HepG2 (cell line): ENCODE data around the gene F12. TPM values are rescaled to one million over a fixed set of nuclear protein-coding genes. Genes with fewer than 3 reads are reported as not detected.

ENCODE experiments used
- ARHGAP35 ChIP-seq: sonication (generic); formaldehyde crosslinking; IDR thresholded peaks from 2 replicates; pipeline ENCODE4 v1.9.0; 2022; ENCODE audit warnings: mild to moderate bottlenecking, inconsistent platforms, moderate library complexity, missing genetic modification reagents, borderline replicate concordance
- ARNT ChIP-seq: fragments of 450-650 bp; IDR thresholded peaks from 2 replicates; pipeline ENCODE4 v1.6.1; 2017
- ASH2L ChIP-seq: fragments of 300-600, 200-600 bp; sonication (generic); IDR thresholded peaks from 2 replicates; pipeline ENCODE4 v1.7.0; 2017; ENCODE audit warnings: low read depth, mild to moderate bottlenecking, moderate library complexity, mixed read lengths, low read length; ENCODE audit not compliant: insufficient read length
- GABPB1 ChIP-seq: IDR thresholded peaks from 2 replicates; pipeline ENCODE4 v1.6.1; 2016; ENCODE audit warnings: mild to moderate bottlenecking, missing genetic modification reagents, moderate library complexity, missing compliant biosample characterization
- KLF15 ChIP-seq: sonication (generic); formaldehyde crosslinking; IDR thresholded peaks from 2 replicates; pipeline ENCODE4 v1.8.1; 2023; ENCODE audit warnings: borderline replicate concordance, mild to moderate bottlenecking, inconsistent platforms, missing genetic modification reagents, mixed read lengths
- MAZ ChIP-seq, 2 experiments: sonication (generic) in 1 of 2; formaldehyde crosslinking in 1 of 2; IDR thresholded peaks; 2 replicates each; pipeline versions ENCODE4 v1.5.0 to v1.6.1; 2012 to 2020; ENCODE audit warnings: low read depth in 2 of 2, mild to moderate bottlenecking in 2 of 2, borderline replicate concordance in 1 of 2, improper control_type of control experiment in 1 of 2, low read length in 1 of 2, missing genetic modification reagents in 1 of 2, moderate library complexity in 1 of 2
- NFATC3 ChIP-seq: sonication (generic); formaldehyde crosslinking; IDR thresholded peaks from 2 replicates; pipeline ENCODE4 v1.5.1; 2020; ENCODE audit warnings: mild to moderate bottlenecking, missing genetic modification reagents
- SCMH1 ChIP-seq: sonication (generic); formaldehyde crosslinking; IDR thresholded peaks from 2 replicates; pipeline ENCODE4 v1.9.0; 2021; ENCODE audit warnings: missing genetic modification reagents, mild to moderate bottlenecking, borderline replicate concordance
- SNAI1 ChIP-seq: sonication (generic); formaldehyde crosslinking; IDR thresholded peaks from 2 replicates; pipeline ENCODE4 v1.5.0; 2020; ENCODE audit warnings: mild to moderate bottlenecking, missing genetic modification reagents, borderline replicate concordance
- SPEN ChIP-seq: sonication (generic); formaldehyde crosslinking; IDR thresholded peaks from 2 replicates; pipeline ENCODE4 v1.5.1; 2020; ENCODE audit warnings: low read depth, mild to moderate bottlenecking, missing genetic modification reagents
- ZC3H13 ChIP-seq: sonication (generic); formaldehyde crosslinking; IDR thresholded peaks from 2 replicates; pipeline ENCODE4 v1.8.1; 2023; ENCODE audit warnings: mild to moderate bottlenecking, missing genetic modification reagents, moderate library complexity
- ZFP1 ChIP-seq: IDR thresholded peaks from 2 replicates; pipeline ENCODE4 v1.6.1; 2016
- ZNF431 ChIP-seq: sonication (generic); formaldehyde crosslinking; IDR thresholded peaks from 2 replicates; pipeline ENCODE4 v1.9.0; 2022; ENCODE audit warnings: missing genetic modification reagents, low read depth, mild to moderate bottlenecking, borderline replicate concordance
- ZNF451 ChIP-seq: sonication (generic); formaldehyde crosslinking; IDR thresholded peaks from 2 replicates; pipeline ENCODE4 v1.5.0; 2020; ENCODE audit warnings: mild to moderate bottlenecking, missing genetic modification reagents
- ZNF720 ChIP-seq: sonication (generic); formaldehyde crosslinking; IDR thresholded peaks from 2 replicates; pipeline ENCODE4 v1.4.0; 2020; ENCODE audit warnings: missing genetic modification reagents
- ZNF768 ChIP-seq: sonication (generic); formaldehyde crosslinking; IDR thresholded peaks from 2 replicates; pipeline ENCODE4 v1.4.0; 2020; ENCODE audit warnings: missing genetic modification reagents
- ZZZ3 ChIP-seq: sonication (generic); formaldehyde crosslinking; IDR thresholded peaks from 2 replicates; pipeline ENCODE4 v1.4.0; 2020; ENCODE audit warnings: missing genetic modification reagents, mild to moderate bottlenecking, borderline replicate concordance
- polyA plus RNA-seq, 8 experiments: library from polyadenylated mRNA; depleted of rRNA in 3 of 8; stranded (reverse) in 7 of 8; unstranded in 1 of 8; fragments of >200 nt; fragmentation: Illumina TruSeq in 4 of 8; extraction: Trizol in 4 of 8; gene quantifications; 2 replicates each; pipeline versions ENCODE4 v1.2.1 to v1.2.3, GENCODE V29; 2011 to 2016; ENCODE audit warnings: low read depth in 4 of 8, missing spikeins in 1 of 8, mixed read lengths in 1 of 8; ENCODE audit not compliant: insufficient read depth in 1 of 8
- total RNA-seq, 5 experiments: library from RNA; depleted of rRNA; stranded (reverse); fragments of >200 nt; fragmentation: Illumina TruSeq; extraction: Trizol; gene quantifications; 2 replicates each; pipeline ENCODE4 v1.2.3, GENCODE V29; 2016; ENCODE audit warnings: low read depth in 1 of 5
- TF ChIP-seq, protein P1 (sequence below): sonication (generic); formaldehyde crosslinking; IDR thresholded peaks from 2 replicates; pipeline ENCODE4 v1.9.0; 2021; ENCODE audit warnings: missing genetic modification reagents, borderline replicate concordance
- TF ChIP-seq, protein P2 (sequence below): sonication (generic); formaldehyde crosslinking; IDR thresholded peaks from 2 replicates; pipeline ENCODE4 v1.4.0; 2020; ENCODE audit warnings: missing genetic modification reagents, borderline replicate concordance
- TF ChIP-seq, protein P3 (sequence below): sonication (generic); formaldehyde crosslinking; IDR thresholded peaks from 2 replicates; pipeline ENCODE4; 2020; ENCODE audit warnings: missing genetic modification reagents, mild to moderate bottlenecking, borderline replicate concordance

Gene F12
- total and polyA plus RNA-seq, 2 of the 13 experiments (the other 11 are each of a cell fraction or from before 2014, with no cell fraction given), result 2.5 to 3.0 TPM

DNA sequence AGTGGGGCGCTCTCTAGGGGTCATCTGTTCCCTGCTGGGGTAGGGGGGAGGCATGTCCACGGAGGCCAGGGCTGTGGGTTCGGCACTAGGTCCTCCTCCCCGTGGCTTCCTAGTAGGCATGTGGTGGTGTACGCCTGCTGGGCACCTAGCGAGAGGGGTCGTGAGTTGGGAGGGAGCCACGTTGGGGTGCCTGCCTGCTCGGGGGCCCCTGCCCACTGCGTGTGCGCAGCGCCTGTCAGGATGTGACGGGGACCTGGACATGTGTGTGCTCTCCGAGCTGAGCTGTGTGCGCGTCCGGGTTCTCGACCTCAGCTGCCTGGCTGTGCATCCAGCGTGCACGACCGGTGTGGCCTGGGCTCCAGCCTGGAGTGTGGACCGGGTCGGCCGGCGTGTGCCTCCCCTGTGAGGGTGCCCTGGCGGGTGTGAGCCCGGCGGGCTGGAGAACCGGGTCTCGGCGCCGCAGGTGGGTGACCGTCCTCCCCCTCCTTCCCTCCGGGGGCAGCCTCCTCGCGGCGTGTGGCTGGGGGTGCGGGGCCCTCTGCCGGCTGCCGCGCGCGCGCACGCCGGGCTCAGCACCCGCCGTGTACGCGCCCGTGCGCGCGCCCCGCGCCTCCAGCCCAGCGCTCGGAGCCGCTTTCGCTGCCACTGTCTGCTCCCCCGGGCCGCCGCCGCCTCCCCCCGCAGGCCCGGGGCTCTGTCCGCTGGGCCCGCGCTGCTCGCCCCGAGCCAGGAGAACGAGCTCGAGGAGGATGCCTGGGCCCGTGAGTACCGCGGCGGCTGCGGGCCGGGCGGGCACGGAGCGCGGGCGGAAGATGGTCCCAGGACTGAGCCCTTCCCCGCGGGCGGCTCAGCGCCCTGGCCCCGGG lies 37.1 kb upstream of the F12 start, which contains the start of gene PRR7 (continued):
- TF ChIP-seq ARHGAP35 (CRISPR knock-in tag), result 0 out of 2 replicates have a peak, but pooled peaks have one; percentile 65
- 0 out of 2 replicates have a peak, but pooled peaks have one; percentile 10 for TF ChIP-seq SPEN (CRISPR knock-in tag)
- 0 out of 2 replicates have a peak, but pooled peaks have one; percentile 49 for TF ChIP-seq ZNF431 (CRISPR knock-in tag)
- no peak for TF ChIP-seq NFATC3
- TF ChIP-seq SNAI1, result no peak
- TF ChIP-seq, protein P1, sequence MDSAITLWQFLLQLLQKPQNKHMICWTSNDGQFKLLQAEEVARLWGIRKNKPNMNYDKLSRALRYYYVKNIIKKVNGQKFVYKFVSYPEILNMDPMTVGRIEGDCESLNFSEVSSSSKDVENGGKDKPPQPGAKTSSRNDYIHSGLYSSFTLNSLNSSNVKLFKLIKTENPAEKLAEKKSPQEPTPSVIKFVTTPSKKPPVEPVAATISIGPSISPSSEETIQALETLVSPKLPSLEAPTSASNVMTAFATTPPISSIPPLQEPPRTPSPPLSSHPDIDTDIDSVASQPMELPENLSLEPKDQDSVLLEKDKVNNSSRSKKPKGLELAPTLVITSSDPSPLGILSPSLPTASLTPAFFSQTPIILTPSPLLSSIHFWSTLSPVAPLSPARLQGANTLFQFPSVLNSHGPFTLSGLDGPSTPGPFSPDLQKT (CRISPR knock-in tag), result no peak
- 0 out of 2 replicates have a peak, but pooled peaks have one; percentile 17 for TF ChIP-seq ZC3H13 (CRISPR knock-in tag)
- TF ChIP-seq GABPB1, result 0 out of 2 replicates have a peak, but pooled peaks have one; percentile 23
- TF ChIP-seq, protein P2, sequence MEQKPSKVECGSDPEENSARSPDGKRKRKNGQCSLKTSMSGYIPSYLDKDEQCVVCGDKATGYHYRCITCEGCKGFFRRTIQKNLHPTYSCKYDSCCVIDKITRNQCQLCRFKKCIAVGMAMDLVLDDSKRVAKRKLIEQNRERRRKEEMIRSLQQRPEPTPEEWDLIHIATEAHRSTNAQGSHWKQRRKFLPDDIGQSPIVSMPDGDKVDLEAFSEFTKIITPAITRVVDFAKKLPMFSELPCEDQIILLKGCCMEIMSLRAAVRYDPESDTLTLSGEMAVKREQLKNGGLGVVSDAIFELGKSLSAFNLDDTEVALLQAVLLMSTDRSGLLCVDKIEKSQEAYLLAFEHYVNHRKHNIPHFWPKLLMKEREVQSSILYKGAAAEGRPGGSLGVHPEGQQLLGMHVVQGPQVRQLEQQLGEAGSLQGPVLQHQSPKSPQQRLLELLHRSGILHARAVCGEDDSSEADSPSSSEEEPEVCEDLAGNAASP (CRISPR knock-in tag), result 0 out of 2 replicates have a peak, but pooled peaks have one; percentile 18
- peak; percentile 17 for TF ChIP-seq ASH2L
- no peak for TF ChIP-seq ZNF720 (CRISPR knock-in tag)
- TF ChIP-seq, protein P3, sequence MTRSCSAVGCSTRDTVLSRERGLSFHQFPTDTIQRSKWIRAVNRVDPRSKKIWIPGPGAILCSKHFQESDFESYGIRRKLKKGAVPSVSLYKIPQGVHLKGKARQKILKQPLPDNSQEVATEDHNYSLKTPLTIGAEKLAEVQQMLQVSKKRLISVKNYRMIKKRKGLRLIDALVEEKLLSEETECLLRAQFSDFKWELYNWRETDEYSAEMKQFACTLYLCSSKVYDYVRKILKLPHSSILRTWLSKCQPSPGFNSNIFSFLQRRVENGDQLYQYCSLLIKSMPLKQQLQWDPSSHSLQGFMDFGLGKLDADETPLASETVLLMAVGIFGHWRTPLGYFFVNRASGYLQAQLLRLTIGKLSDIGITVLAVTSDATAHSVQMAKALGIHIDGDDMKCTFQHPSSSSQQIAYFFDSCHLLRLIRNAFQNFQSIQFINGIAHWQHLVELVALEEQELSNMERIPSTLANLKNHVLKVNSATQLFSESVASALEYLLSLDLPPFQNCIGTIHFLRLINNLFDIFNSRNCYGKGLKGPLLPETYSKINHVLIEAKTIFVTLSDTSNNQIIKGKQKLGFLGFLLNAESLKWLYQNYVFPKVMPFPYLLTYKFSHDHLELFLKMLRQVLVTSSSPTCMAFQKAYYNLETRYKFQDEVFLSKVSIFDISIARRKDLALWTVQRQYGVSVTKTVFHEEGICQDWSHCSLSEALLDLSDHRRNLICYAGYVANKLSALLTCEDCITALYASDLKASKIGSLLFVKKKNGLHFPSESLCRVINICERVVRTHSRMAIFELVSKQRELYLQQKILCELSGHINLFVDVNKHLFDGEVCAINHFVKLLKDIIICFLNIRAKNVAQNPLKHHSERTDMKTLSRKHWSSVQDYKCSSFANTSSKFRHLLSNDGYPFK (CRISPR knock-in tag), result no peak
- TF ChIP-seq KLF15 (CRISPR knock-in tag), result no peak
- no peak for TF ChIP-seq ARNT
- 0 out of 2 replicates have a peak, but pooled peaks have one; percentile 39 for TF ChIP-seq ZNF451
- no peak for TF ChIP-seq SCMH1
- peak; percentile 82 for TF ChIP-seq ZNF768
- no peak for TF ChIP-seq ZFP1 (CRISPR knock-in tag)
- TF ChIP-seq ZZZ3 (CRISPR knock-in tag), result no peak
- TF ChIP-seq MAZ (IDR thresholded peaks at IDR 0.05; ENCODE audit: borderline replicate concordance, low read depth, low read length), result no peak
- peak; percentile 72; the same call in 1 of the 2 replicates for TF ChIP-seq MAZ (CRISPR knock-in tag; IDR thresholded peaks at IDR 0.05; ENCODE audit: low read depth)
